ENCODE data around the gene NFKBIA.
"Not testable (repeated sequence)": the region's sequence is repeated elsewhere in the genome, so short reads cannot be mapped to it uniquely, and the experiment has no call there.

Gene NFKBIA

DNA sequence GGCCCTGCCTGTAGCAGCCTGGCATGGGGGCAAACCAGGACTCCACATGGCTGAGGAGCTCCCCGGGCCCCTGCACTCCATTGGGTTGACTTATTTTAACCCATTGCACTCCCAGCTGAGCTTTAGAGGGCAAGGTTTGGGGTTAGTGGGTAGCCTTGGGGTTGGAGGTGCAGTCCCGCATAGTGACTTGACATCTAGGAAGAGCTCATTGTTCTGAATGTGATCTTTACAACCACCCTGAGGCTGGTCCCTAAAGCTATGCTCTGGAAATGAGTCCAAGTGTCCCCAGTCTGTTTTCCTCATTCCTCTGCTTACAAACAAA, 36.4 kb downstream of the NFKBIA start:
- DNase-seq (ENCODE audit: low spot score), result no peak

DNA sequence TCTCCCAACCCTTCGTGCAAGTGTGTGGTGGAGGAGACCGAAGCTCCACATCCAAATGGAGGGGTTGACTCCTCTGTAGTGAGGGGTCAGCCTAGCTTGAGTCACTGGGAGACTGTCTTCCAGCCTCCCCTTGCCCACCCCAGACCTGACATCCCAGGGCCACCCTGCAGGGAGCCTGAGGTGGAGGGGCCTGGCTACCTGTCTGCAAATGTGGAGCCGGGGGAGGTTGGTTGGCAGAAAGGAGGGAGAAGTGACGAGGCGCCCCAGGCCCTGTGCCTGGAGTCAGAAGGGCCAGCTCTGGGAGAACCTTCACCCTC, 37.5 kb downstream of the NFKBIA start:
- no peak for DNase-seq (ENCODE audit: low spot score)

DNA sequence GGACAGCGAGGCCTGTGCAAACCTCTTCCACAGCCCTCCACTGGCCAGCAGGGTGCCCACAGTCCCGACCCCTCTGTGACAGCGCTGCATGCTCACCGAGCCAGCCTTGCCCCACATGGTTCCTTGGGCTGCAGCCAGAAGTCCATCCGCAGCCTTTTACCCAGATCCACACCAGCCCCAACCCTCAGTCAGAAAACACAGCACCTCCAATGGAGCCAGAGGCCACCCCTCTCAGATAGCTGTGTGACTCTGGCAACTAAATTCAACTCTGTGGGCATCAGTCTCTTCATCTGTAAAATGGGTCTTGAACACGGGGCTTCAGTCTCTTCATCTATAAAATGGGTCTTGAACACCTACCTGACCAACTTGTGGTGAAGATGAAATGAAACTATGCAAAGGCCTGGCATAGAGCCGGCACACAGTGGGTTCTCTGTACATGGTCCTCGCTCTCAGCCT, 38.0 kb downstream of the NFKBIA start:
- no peak for DNase-seq (ENCODE audit: low spot score)

DNA sequence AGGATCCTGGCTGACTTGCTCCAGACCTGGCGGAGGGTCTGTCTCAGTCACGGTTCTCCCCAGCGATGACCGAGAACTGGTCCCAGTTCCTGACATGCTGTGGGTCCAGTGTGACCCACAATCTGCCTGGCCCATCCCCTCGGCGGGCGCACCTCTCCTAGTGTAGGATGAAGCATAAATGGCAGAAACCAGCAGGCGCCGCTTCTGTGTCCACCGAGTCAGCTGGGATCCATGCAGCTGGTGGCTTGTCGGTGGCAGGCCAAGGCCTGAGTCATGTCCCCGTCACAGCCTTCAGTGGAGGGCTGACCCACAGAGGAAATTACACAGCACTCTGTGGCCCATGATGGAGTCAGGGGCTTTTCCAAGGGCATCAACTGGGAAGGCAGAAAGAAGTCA, 38.5 kb downstream of the NFKBIA start:
- no peak for DNase-seq (ENCODE audit: low spot score)

DNA sequence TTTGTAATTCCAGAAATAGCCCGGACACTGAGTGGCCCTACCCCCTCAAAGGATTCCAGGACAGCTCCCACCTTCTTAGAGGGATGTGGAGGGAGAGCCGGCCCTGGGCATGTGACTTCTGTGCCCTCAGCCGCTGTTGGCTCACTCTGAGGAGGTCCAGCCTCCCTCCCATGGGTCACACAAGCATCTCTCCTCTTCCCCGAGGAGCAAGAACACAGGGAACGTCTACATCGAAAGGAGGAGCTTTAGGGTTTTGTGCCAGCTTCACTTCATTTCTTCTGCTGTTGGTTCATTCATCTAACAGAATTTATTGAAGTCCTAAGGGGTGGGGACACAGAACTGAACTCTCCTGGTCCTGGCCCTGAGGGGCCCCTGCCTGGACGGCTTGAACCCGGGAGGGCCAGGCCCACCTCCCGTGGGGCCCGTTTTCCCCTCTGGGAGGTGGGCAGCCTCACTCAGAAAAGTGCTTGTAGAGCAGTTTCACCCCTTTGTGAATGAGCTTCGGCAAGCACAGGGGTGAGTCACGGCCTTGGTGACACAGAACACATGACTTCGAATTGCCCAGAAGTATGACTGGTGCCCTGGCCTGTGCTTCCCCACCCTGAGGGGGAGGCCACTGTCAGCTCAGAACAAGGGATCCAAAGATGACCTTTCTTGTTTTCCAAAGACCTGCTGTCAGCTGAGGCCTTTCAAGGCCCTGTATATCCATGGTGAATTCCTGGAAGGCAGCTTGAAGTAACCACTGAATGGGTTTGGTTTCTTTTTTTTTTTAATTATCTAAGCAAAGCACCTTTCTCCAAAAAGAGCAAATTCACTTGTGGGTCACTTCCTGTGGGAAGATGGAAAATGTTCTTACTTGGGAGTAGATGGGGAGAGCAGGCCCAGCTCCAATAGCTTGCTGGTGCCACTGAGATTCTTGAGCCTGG, 39.2 kb downstream of the NFKBIA start:
- peak; percentile 87 for DNase-seq (ENCODE audit: low spot score)

DNA sequence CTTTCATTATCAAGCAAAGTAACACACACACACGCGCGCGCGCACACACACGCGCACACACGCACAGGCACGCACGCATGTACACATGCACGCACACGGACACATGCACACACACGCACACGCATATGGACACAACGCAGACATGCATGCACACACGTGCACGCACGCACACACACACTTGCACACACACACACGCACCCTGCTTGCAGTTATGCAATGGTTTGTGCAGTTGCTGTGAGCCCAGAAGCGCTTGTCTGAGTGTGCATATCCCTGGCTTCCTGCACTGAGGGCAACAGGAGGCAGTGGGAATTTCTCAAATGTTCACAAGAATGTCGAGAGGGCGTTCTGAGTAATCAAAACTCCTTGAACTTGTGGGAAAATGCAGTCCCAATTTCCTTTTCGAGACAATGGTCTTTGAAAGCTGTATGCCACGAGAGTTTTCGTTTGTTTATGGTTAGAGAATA, 41.6 kb downstream of the NFKBIA start:
- no peak for DNase-seq (ENCODE audit: low spot score)

DNA sequence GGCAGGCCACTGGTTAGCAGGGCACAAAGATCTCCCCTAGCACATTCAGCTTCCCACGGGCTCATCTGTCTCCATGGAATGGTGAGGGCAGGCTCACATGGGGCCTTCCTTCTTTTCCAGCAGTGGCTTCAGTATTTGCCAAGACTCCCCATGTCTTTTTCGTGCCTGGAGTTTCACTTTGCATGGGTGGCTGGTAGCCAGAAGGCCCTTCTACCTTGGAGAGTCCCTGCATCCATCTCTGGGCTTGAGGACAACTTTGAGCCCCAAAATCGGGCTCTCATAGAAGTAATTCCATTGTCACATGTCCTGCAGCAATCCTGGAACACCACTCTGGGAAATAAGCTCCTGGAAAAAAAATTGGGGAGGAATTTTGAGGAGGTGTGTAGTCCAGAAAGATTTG, 42.1 kb downstream of the NFKBIA start:
- no peak for DNase-seq (ENCODE audit: low spot score)

DNA sequence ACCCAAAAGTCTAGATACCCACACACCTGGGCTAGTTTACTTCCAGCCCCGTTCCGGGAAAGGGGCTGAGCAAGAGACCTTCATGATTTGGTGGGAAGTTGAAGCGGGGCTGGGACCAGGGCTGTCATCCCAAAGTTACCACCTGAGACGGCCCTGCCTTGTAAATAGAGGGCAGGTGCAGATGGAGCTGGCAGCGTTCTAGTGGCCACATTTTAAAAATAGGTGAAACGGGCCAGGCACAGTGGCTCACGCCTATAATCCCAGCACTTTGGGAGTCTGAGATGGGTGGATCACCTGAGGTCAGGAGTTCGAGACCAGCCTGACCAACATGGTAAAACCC, 43.4 kb downstream of the NFKBIA start:
- no peak for DNase-seq (ENCODE audit: low spot score)

DNA sequence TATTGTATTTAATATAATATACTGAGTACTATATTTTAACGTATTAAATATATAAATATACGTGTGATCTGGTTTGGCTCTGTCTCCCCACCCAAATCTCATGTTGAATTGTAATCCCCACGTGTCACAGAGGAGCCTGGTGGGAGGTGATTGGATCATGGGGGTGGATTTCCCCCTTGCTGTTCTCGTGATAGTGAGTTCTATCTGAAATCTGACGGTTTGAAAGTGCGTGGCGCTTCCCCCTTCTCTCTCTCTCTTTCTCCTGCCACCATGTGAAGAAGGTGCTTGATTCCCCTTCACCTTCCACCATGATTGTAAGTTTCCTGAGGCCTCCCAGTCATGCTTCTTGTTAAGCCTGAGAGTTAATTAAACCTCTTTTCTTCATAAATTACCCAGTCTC, 44.9 kb downstream of the NFKBIA start:
- DNase-seq (ENCODE audit: low spot score), result not testable (repeated sequence)

DNA sequence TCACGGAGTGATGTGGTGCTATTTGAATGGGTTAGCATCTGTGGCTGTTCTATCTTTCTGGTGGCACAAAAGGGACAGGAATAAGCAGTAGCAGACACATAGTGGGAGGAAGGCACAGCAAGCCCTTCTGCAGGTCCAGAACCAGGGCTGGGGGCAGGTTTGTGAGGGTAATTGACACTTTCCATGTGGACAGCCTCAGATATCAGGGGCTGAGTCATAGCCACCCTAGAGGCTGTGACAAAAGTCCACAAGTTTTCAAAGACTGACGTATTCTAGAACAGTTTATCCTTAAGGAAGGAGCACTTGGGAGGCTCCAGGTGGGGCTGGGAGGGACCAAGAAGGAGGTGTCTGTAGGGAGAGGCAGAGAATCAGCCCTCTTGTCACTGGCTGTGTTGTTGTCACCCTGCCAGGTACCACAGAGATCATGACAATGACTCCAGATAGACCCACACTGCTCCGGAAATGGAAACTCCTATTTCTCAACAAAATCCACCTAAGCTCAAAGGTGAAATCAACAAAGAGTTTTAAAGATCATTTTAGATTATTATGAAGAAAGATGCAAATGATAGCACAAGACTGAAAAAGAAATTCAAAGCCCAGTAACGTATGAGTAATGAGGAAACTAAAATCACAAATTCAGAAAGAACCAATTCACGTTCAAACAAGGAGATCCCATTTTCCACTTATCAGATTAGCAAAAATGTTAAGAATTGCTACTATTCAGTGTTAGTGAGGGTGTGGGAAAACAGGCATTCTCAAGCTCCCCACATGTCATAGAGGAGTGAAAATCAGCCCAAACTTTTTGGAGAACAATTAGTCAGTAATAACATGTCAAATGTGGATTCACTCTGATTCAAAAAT, 48.3 kb downstream of the NFKBIA start:
- no peak for DNase-seq (ENCODE audit: low spot score)

DNA sequence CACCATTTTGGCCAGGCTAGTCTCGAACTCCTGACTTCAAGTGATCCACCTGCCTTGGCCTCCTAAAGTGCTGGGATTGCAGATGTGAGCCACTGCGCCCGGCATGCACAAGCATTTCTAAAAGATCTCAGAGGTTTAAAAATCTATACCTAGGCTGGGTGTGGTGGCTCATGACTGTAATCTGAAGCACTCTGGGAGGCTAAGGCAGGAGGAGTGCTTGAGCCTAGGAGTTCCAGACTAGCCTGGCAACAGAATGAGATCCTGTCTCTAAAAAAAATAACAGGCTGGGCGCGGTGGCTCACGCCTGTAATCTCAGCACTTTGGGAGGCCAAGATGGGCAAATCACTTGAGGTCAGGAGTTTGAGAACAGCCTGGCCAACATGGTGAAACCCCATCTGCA, 49.3 kb downstream of the NFKBIA start:
- DNase-seq (ENCODE audit: low spot score), result not testable (repeated sequence)

DNA sequence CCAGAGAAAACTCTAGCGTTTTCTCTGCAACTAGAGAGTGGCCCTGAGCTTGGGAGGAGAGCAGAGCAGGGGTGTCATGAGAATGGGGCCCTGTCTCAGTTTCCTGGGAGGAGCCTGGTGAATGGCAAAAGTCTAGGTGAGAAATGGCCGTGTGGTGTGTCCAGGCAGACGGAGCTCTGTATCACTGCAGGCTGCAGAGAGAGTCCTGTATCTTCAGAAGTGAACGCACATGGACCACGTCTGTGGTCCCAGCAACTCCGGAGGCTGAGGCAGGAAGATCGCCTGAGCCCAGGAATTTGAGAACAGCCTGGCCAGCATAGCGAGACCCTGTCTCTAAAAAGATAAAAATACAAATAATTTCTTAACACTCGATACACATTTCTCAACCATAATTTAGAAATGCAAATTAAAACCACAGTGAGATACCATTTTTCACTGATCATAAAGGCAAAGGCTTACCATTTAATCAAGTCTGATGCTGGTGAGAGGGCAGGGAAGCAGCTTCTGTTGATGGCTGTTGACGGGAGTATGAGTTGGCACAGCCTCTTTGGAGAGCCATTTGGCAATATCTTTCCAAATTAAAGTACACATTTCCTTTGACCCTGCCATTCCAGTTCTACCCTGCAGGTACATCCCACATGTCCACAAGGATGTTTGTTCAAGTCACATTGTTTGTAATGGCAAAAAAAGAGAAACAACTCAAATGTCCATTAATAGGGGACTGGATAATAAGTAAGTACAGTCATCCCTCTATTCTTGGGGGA, 51.0 kb downstream of the NFKBIA start:
- no peak for DNase-seq (ENCODE audit: low spot score)

DNA sequence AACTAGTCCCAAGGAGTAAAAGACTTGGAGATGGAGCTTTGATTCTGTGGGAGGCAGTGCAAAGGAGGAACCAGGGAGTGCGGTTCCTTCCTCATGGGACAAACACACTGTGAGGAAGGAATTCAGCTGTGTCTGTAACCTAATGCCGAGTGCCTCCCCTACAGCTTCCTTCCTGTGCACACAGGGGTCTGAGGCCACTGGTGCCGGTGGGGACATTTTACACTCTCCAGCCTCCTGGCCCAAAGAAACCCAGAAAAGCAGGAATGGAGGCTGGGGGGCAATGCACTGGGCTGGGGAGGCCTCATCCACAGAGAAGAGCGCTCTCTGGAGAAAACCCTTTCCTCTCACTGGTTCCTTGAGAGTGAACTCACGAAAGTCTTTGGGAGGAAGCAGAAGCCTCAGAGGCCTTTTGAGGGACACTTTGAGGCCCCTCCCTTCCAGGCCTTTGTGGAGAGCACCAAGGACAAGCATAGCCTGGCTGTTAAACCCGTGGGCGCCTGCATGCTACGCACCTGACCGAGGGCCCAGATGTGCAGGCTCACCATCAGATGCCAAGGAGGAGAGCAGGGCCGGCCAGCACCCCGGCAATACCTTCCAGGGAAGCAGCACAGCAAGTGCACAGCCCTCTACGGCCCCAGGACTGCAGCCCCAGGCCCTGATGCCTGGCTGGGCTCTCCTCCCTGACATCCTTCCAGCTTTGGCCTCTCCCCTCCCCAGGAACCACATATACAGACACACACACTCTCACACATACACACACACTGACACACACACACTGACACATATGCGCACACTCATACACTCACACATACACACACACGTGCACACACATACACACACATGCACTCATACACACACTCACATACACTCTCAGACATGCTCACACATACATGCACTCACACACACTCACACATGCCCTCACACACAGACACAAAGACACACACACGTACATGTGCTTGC, 52.0 kb downstream of the NFKBIA start:
- no peak for DNase-seq (ENCODE audit: low spot score)

DNA sequence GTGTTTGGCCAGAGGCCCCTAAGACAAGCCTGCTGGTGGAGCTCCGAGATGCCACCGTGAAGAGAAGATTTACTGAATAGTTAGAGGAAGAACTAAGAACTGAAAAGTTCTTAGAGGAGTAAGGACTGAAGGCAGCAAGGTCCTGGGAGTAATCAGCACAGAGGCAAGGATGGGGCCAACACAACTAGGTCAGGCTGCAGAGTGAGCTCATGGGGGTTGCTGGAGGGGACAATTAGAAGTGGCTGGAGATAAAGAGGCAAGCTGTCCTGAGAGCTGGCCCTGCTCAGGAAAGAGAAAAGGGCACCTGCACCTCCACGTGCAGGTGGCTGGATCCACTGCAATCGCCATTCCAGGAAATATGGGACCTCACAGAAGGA, 52.7 kb downstream of the NFKBIA start:
- no peak for DNase-seq (ENCODE audit: low spot score)
